Stomach (tissue), 4 donors: ENCODE data around the gene KCTD5.

Experiments used
- EP300 ChIP-seq: sonication (generic); formaldehyde crosslinking; IDR thresholded peaks from one replicate; pipeline ENCODE4 v1.6.1; 2017; ENCODE audit warnings: antibody characterized with exemption
- POLR2A ChIP-seq, 4 donors: fragments of 450-650 bp; IDR thresholded peaks; one replicate each; pipeline ENCODE4 v1.6.1; 2016; ENCODE audit warnings: antibody characterized with exemption in 4 of 4, control low read depth in 2 of 4, mild to moderate bottlenecking in 1 of 4, moderate library complexity in 1 of 4
- POLR2AphosphoS5 ChIP-seq, 3 donors: sonication (generic); formaldehyde crosslinking; IDR thresholded peaks; one replicate each; pipeline ENCODE4 v1.6.1; 2016; ENCODE audit warnings: antibody characterized with exemption in 3 of 3
- TF ChIP-seq, protein P1 (sequence below), 7 experiments: fragments of 450-650 bp in 4 of 7; fragments of 200-600 bp in 3 of 7; sonication (generic) in 3 of 7; IDR thresholded peaks; one replicate each; pipeline ENCODE4 v1.5.1; 2016 to 2019; ENCODE audit warnings: antibody characterized with exemption in 7 of 7, control low read depth in 2 of 7, mild to moderate bottlenecking in 1 of 7

DNA sequence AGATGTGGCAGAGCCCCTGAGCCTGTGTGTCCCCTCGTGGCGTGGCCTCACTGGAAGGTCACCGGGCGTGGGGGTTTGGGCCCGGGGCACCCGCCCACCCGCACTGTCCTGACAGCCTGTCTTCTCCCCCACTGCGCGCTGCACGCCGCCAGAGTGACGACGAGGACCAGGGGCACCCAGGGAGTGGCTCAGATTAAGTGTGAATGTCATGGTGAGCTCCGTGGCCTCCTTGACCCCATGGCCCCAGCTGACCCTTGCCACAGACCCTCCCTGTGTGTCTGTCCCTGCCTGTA, 22.6 kb downstream of the KCTD5 start:
- TF ChIP-seq POLR2AphosphoS5 (IDR thresholded peaks at IDR 0.05) (no peak), POLR2A (IDR thresholded peaks at IDR 0.05) (no peak), EP300 (no peak)
- TF ChIP-seq, protein P1, sequence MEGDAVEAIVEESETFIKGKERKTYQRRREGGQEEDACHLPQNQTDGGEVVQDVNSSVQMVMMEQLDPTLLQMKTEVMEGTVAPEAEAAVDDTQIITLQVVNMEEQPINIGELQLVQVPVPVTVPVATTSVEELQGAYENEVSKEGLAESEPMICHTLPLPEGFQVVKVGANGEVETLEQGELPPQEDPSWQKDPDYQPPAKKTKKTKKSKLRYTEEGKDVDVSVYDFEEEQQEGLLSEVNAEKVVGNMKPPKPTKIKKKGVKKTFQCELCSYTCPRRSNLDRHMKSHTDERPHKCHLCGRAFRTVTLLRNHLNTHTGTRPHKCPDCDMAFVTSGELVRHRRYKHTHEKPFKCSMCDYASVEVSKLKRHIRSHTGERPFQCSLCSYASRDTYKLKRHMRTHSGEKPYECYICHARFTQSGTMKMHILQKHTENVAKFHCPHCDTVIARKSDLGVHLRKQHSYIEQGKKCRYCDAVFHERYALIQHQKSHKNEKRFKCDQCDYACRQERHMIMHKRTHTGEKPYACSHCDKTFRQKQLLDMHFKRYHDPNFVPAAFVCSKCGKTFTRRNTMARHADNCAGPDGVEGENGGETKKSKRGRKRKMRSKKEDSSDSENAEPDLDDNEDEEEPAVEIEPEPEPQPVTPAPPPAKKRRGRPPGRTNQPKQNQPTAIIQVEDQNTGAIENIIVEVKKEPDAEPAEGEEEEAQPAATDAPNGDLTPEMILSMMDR (IDR thresholded peaks at IDR 0.05): no peak
